Neutrophil (primary cell): ENCODE data around the gene COPB1.
"Not testable (repeated sequence)": the region's sequence is repeated elsewhere in the genome, so short reads cannot be mapped to it uniquely, and the experiment has no call there.

Source experiments
- H3K27ac ChIP-seq: fragments of 200-600 bp; sonication (generic); 2 replicates; pipeline ENCODE4 v1.5.1; 2016; ENCODE audit warnings: mild to moderate bottlenecking, moderate library complexity
- H3K27me3 ChIP-seq: fragments of 200-600 bp; sonication (generic); 2 replicates; pipeline ENCODE4 v1.6.0; 2016; ENCODE audit warnings: mild to moderate bottlenecking
- H3K36me3 ChIP-seq: fragments of 200-600 bp; sonication (generic); 2 replicates; pipeline ENCODE4 v1.5.1; 2017
- H3K4me1 ChIP-seq, 2 experiments: fragments of 200-600 bp in 1 of 2; sonication (generic) in 1 of 2; 1 replicate in 1 of 2; 2 replicates in 1 of 2; pipeline versions ENCODE4 v1.5.1 to v1.6.1; 2013 to 2016; ENCODE audit warnings: low read depth in 1 of 2, low read length in 1 of 2, mild to moderate bottlenecking in 1 of 2, moderate library complexity in 1 of 2; ENCODE audit not compliant: control insufficient read depth in 1 of 2, insufficient read depth in 1 of 2
- H3K4me3 ChIP-seq, 2 experiments: fragments of 200-600 bp in 1 of 2; sonication (generic) in 1 of 2; 1 replicate in 1 of 2; 2 replicates in 1 of 2; pipeline ENCODE4 v1.5.1; 2013 to 2016; ENCODE audit warnings: low read depth in 1 of 2, low read length in 1 of 2, mild to moderate bottlenecking in 1 of 2, moderate library complexity in 1 of 2
- H3K9me3 ChIP-seq: fragments of 200-600 bp; sonication (generic); 2 replicates; pipeline ENCODE4 v1.5.1; 2016
- TF ChIP-seq, protein P1 (sequence below): fragments of 200-600 bp; sonication (generic); IDR thresholded peaks from 2 replicates; pipeline ENCODE4 v1.5.1; 2016; ENCODE audit warnings: antibody characterized with exemption

Gene COPB1

DNA sequence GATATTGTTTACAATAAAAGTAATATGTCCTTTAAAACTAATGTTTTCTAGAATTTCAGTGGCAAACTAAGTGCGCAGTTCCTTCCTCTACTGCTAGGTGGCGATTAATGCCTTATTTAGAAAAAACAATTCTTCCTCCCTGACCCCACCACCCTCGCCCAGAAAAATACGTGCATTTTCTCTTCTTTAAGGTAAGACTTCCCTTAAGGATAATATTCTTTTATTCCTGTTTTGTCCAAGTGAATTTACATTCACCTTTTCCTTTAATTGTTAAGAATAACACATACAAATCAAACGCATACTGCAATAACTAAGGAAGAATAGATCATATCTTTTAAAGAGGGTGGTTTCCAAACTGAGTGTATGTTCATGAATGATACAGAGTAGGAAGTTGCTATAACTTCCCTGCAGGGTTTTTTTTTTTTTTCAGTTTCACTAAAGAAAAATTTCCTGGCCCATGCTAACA, 37.6 kb upstream of the COPB1 start:
- TF ChIP-seq, protein P1, sequence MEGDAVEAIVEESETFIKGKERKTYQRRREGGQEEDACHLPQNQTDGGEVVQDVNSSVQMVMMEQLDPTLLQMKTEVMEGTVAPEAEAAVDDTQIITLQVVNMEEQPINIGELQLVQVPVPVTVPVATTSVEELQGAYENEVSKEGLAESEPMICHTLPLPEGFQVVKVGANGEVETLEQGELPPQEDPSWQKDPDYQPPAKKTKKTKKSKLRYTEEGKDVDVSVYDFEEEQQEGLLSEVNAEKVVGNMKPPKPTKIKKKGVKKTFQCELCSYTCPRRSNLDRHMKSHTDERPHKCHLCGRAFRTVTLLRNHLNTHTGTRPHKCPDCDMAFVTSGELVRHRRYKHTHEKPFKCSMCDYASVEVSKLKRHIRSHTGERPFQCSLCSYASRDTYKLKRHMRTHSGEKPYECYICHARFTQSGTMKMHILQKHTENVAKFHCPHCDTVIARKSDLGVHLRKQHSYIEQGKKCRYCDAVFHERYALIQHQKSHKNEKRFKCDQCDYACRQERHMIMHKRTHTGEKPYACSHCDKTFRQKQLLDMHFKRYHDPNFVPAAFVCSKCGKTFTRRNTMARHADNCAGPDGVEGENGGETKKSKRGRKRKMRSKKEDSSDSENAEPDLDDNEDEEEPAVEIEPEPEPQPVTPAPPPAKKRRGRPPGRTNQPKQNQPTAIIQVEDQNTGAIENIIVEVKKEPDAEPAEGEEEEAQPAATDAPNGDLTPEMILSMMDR, result peak; percentile 90
- H3K9me3 ChIP-seq, result no peaks in the 10 kb centered on the region
- H3K4me3 ChIP-seq, result peak overlapping the region; percentile 9 to 31
- H3K4me1 ChIP-seq, result peaks cover 36 to 38% of the 10 kb centered on the region in 2 experiments
- H3K36me3 ChIP-seq, result no peaks in the 10 kb centered on the region
- H3K27me3 ChIP-seq, result no peaks in the 10 kb centered on the region
- H3K27ac ChIP-seq, result peak overlapping the region; percentile 75

DNA sequence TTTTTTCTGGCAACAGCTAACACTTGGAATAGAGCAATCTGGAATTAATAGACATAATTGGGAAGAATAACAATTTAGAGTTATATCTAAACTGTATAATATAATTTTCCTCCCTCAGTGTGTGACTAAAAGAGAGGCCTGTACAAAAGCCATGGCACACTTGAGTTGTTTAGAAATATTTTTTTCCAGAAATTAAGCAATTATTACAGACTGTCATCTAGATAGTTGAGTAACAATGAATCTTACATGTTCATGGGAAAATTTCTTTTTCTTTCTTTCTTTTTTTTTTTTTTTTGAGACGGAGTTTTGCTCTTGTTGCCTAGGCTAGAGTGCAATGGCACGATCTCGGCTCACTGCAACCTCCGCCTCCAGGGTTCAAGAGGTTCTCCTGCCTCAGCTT, 35.6 kb upstream of the COPB1 start:
- H3K9me3 ChIP-seq, H3K4me3 ChIP-seq: not testable (repeated sequence)

DNA sequence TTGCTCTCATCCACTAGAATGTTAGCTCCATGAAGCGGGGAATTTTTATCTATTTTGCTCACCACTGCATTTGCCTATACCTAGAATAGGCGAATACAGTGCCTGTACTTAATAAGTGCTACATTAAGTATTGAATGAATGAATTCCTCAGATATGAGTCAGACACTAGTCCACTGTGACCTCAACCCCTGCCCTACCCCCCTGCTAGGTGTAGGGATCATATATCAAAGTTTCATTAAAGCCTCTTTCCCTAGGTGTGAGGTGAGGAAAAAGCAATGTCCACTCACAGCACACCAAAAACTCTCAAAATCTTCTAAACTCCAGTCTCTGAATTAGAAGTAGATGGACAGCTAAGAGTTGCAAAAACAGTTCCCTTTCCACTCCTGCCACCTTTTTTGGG, 30.3 kb upstream of the COPB1 start:
- TF ChIP-seq, protein P1, result no peak
- Histone ChIP-seq H3K27me3 (no peaks in the 10 kb centered on the region), H3K9me3 (no peaks in the 10 kb centered on the region), H3K4me1 (no peaks in the 10 kb centered on the region), H3K4me3 (no peak overlapping the region), H3K36me3 (no peaks in the 10 kb centered on the region), H3K27ac (no peak overlapping the region)

More for the DNA sequence above, 35.6 kb upstream of the COPB1 start:
- peaks cover 16 to 18% of the 10 kb centered on the region in 2 experiments for H3K4me1 ChIP-seq
- H3K27me3 ChIP-seq, H3K36me3 ChIP-seq, H3K27ac ChIP-seq: not testable (repeated sequence)

DNA sequence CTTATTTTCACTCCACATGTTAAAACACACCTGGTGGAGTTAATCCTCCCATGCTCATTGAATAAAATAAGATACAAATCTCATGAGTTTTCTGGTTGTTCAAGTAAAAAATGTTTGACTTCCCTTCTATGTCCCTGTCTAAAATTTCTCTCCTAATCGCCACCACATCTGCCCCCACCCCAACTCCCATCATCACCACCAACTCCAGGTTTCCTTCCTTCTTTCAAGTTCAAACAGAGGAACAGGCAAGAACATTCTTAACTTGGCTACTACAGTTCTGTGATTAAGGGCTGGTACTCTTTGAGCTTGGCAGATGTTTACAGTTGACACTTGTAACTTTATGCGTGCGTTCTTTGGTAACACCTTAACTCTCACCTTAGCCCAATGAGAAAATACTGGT, 29.7 kb upstream of the COPB1 start:
- Histone ChIP-seq H3K9me3 (no peaks in the 10 kb centered on the region), H3K36me3 (no peaks in the 10 kb centered on the region), H3K27ac (no peak overlapping the region), H3K4me3 (no peak overlapping the region), H3K27me3 (no peaks in the 10 kb centered on the region), H3K4me1 (no peaks in the 10 kb centered on the region)
- TF ChIP-seq, protein P1, result no peak

DNA sequence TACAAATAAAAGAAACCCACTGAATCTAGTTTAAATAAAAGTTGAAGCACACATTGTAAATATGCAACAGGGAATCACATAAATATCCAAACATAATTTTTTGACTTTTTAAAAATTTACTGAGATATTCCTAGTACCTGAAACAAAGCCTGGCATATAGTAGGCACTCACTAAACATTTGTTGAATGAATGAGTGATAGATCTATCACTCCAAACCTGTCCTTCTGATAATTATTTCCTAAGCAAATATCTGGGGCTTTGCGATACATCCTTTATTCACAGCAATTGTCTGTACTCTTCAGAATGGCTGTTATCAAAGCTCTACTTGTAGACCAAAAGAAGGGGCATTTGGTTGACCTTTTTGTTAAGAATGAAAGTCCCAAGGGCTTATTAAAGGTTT, 23.2 kb upstream of the COPB1 start:
- Histone ChIP-seq H3K27ac (no peak overlapping the region), H3K4me1 (peaks cover 16 to 21% of the 10 kb centered on the region in 2 experiments), H3K4me3 (no peak overlapping the region), H3K9me3 (no peaks in the 10 kb centered on the region), H3K36me3 (no peaks in the 10 kb centered on the region), H3K27me3 (no peaks in the 10 kb centered on the region)
- TF ChIP-seq, protein P1, result no peak

DNA sequence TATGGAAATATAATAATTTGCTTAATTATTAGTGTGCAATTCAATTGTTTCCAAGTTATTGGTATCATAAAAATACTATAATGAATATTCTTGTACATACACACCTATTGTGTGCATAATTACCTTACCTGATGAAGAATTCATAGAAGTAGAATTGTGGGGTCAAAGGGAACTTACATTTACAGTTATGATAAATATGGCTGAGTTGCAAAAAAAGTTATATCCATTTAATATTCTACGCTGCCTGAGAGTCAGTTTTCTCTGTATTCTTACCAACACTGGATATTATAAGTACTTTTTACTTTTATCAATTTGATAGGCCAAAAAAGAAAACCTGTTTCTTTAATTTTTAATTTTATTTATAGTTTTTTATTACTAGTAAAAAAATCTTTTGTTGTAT, 22.6 kb upstream of the COPB1 start:
- TF ChIP-seq, protein P1, result no peak
- peaks cover 16 to 21% of the 10 kb centered on the region in 2 experiments for H3K4me1 ChIP-seq
- H3K4me3 ChIP-seq, result no peak overlapping the region
- no peak overlapping the region for H3K27ac ChIP-seq
- no peaks in the 10 kb centered on the region for H3K27me3 ChIP-seq
- H3K9me3 ChIP-seq, result no peaks in the 10 kb centered on the region
- peaks cover 3% of the 10 kb centered on the region for H3K36me3 ChIP-seq
